ENCODE results near the gene CACNA1B. TPM values are rescaled to one million over a fixed set of nuclear protein-coding genes. Genes with fewer than 3 reads are reported as not detected.

The CACNA1B gene
- polyA plus RNA-seq, 1 of the 3 experiments (the other 2 are of a cell fraction): 0.03 TPM

DNA sequence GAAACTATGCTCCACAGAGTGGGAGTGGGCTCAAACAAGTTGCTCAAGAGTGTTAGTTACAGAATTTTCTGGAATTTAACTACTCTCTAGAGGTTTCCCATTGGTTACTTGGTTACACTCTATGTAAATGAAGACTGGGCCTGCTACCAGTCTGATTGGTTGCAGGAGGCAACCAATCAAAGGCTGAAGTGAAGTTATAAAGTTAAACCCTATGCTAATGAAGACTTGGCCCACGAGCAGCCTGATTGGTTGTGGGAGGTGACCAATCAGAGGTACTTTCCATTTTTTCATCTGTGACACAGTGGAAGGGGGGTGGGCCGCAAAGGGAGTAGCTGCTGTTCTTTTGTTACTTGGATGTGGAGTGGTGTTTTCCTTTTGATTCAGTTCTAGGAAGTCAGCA is 69.4 kb downstream of the CACNA1B start:
- peaks cover 4% of the 10 kb centered on the region; the same call in 1 of the 2 replicates for H3K9me3 ChIP-seq
- H3K4me2 ChIP-seq: no peak overlapping the region
- ChIA-PET POLR2A (no interaction called here), CTCF (no interaction called here)
- no peaks in the 10 kb centered on the region for H3F3A ChIP-seq (replicated peaks; ENCODE audit: insufficient read depth)
- no peak for TF ChIP-seq FOXJ3 (CRISPR knock-in tag; IDR thresholded peaks at IDR 0.05)
- no peak for TF ChIP-seq USF1 (IDR thresholded peaks at IDR 0.05; ENCODE audit: borderline replicate concordance, low read depth)
- no peak for TF ChIP-seq RFX5 (IDR thresholded peaks at IDR 0.05; ENCODE audit: low read length)
- no peak for TF ChIP-seq POLR2AphosphoS5 (IDR thresholded peaks at IDR 0.05; ENCODE audit: low read depth, low read length)
- TF ChIP-seq EP300 (IDR thresholded peaks at IDR 0.05; ENCODE audit: borderline replicate concordance in 1 of 2, low read depth in 1 of 2, low read length in 1 of 2): no peak
- no peak for TF ChIP-seq JUND (IDR thresholded peaks at IDR 0.05)
- TF ChIP-seq SIN3A (IDR thresholded peaks at IDR 0.05; ENCODE audit: borderline replicate concordance, low read depth, low read length): no peak
- TF ChIP-seq, protein P1, sequence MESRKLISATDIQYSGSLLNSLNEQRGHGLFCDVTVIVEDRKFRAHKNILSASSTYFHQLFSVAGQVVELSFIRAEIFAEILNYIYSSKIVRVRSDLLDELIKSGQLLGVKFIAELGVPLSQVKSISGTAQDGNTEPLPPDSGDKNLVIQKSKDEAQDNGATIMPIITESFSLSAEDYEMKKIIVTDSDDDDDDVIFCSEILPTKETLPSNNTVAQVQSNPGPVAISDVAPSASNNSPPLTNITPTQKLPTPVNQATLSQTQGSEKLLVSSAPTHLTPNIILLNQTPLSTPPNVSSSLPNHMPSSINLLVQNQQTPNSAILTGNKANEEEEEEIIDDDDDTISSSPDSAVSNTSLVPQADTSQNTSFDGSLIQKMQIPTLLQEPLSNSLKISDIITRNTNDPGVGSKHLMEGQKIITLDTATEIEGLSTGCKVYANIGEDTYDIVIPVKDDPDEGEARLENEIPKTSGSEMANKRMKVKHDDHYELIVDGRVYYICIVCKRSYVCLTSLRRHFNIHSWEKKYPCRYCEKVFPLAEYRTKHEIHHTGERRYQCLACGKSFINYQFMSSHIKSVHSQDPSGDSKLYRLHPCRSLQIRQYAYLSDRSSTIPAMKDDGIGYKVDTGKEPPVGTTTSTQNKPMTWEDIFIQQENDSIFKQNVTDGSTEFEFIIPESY (IDR thresholded peaks at IDR 0.05; ENCODE audit: borderline replicate concordance, low read depth): no peak
- no peak overlapping the region for H2AFZ ChIP-seq (ENCODE audit: low read depth)
- no peak overlapping the region for H3K27ac ChIP-seq (ENCODE audit: low read depth in 2 of 2, low read length in 1 of 2)
- H3K9ac ChIP-seq: no peak overlapping the region
- H3K4me1 ChIP-seq (ENCODE audit: control insufficient read depth in 1 of 2, insufficient read depth in 2 of 2, low read depth in 1 of 2, low read length in 1 of 2): no peaks in the 10 kb centered on the region; a peak in 1 of 4 replicates
- H3K36me3 ChIP-seq (replicated peaks in 1 of 2; ENCODE audit: control insufficient read depth in 1 of 2, insufficient read depth in 2 of 2, low read length in 1 of 2): no peaks in the 10 kb centered on the region
- no peak overlapping the region for H3K4me3 ChIP-seq (ENCODE audit: low read depth in 2 of 2, low read length in 1 of 2)
- no peak for DNase-seq
- 23% methylated on average over 2 of the region's 2 CpGs for WGBS (ENCODE audit: low lambda C conversion rate)
- no peaks in the 10 kb centered on the region for H3K79me2 ChIP-seq (ENCODE audit: insufficient read depth)
- no peaks in the 10 kb centered on the region for H3K9me2 ChIP-seq
- no peaks in the 10 kb centered on the region for H4K20me1 ChIP-seq (ENCODE audit: insufficient read depth)
- no peaks in the 10 kb centered on the region for H3K27me3 ChIP-seq (ENCODE audit: insufficient read depth)

DNA sequence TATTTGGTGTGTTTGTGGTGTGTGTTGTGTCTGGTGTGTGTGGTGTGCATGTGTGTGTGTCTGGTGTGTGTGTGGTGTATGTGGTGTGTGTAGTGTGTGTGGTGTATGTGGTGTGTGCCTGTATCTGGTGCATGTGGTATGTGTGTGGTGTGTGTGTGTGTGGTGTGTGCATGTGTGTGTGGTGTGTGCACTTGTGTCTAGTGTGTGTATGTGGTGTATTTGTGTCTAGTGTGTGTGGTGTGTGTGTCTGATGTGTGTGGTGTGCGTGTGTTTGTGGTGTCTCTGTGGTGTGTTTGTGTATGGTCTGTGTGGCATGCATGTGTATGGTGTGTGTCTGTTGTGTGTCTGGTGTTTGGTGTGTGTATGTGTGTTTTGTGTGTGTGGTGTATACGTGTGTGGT is 71.1 kb downstream of the CACNA1B start:
- Histone ChIP-seq H3K9ac (no peak overlapping the region), H3K4me1 (ENCODE audit: control insufficient read depth in 1 of 2, insufficient read depth in 2 of 2, low read depth in 1 of 2, low read length in 1 of 2) (no peaks in the 10 kb centered on the region; a peak in 1 of 4 replicates), H3K4me3 (ENCODE audit: low read depth in 2 of 2, low read length in 1 of 2) (no peak overlapping the region), H3K79me2 (ENCODE audit: insufficient read depth) (no peaks in the 10 kb centered on the region), H2AFZ (ENCODE audit: low read depth) (no peak overlapping the region), H3K4me2 (no peak overlapping the region), H3K9me3 (peaks cover 4% of the 10 kb centered on the region; the same call in 1 of the 2 replicates), H3K27ac (ENCODE audit: low read depth in 2 of 2, low read length in 1 of 2) (no peak overlapping the region), H3K36me3 (replicated peaks in 1 of 2; ENCODE audit: control insufficient read depth in 1 of 2, insufficient read depth in 2 of 2, low read length in 1 of 2) (no peaks in the 10 kb centered on the region), H3K27me3 (ENCODE audit: insufficient read depth) (no peaks in the 10 kb centered on the region), H3K9me2 (no peaks in the 10 kb centered on the region), H3F3A (replicated peaks; ENCODE audit: insufficient read depth) (no peaks in the 10 kb centered on the region), H4K20me1 (ENCODE audit: insufficient read depth) (no peaks in the 10 kb centered on the region)
- POLR2A ChIA-PET: no interaction called here
- WGBS (ENCODE audit: low lambda C conversion rate): 48% methylated on average over 2 of the region's 2 CpGs
- CTCF ChIA-PET: no interaction called here
- no peak for DNase-seq
- TF ChIP-seq YY1 (IDR thresholded peaks at IDR 0.05; ENCODE audit: low read depth): no peak
- no peak for TF ChIP-seq USF1 (IDR thresholded peaks at IDR 0.05; ENCODE audit: borderline replicate concordance, low read depth)
- TF ChIP-seq TEAD4 (IDR thresholded peaks at IDR 0.05; ENCODE audit: borderline replicate concordance, insufficient read depth): no peak
- no peak for TF ChIP-seq MAX (IDR thresholded peaks at IDR 0.05; ENCODE audit: low read depth)
- no peak for TF ChIP-seq GATA2 (CRISPR knock-in tag; IDR thresholded peaks at IDR 0.05)
- TF ChIP-seq NFIC (IDR thresholded peaks at IDR 0.05; ENCODE audit: borderline replicate concordance): no peak
- TF ChIP-seq, protein P2, sequence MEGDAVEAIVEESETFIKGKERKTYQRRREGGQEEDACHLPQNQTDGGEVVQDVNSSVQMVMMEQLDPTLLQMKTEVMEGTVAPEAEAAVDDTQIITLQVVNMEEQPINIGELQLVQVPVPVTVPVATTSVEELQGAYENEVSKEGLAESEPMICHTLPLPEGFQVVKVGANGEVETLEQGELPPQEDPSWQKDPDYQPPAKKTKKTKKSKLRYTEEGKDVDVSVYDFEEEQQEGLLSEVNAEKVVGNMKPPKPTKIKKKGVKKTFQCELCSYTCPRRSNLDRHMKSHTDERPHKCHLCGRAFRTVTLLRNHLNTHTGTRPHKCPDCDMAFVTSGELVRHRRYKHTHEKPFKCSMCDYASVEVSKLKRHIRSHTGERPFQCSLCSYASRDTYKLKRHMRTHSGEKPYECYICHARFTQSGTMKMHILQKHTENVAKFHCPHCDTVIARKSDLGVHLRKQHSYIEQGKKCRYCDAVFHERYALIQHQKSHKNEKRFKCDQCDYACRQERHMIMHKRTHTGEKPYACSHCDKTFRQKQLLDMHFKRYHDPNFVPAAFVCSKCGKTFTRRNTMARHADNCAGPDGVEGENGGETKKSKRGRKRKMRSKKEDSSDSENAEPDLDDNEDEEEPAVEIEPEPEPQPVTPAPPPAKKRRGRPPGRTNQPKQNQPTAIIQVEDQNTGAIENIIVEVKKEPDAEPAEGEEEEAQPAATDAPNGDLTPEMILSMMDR (IDR thresholded peaks at IDR 0.05): no peak
- no peak for TF ChIP-seq MXI1 (IDR thresholded peaks at IDR 0.05; ENCODE audit: low read depth, low read length)
- TF ChIP-seq EZH2phosphoT487 (IDR thresholded peaks at IDR 0.05; ENCODE audit: borderline replicate concordance, low read depth): no peak
- no peak for TF ChIP-seq CHD2 (IDR thresholded peaks at IDR 0.05; ENCODE audit: low read length, partially characterized antibody)
- TF ChIP-seq USF2 (IDR thresholded peaks at IDR 0.05; ENCODE audit: borderline replicate concordance, low read depth, low read length): no peak

Measured in SK-N-SH (cell line).